Astrocyte (in vitro differentiated cells and primary cell): Measurements from ENCODE around the gene CACNB1. TPM values are rescaled to one million over a fixed set of nuclear protein-coding genes. Genes with fewer than 3 reads are reported as not detected.

ENCODE experiments used
- DNase-seq: peaks from one replicate; pipeline ENCODE4 v3.0.0-alpha.2; 2010; ENCODE audit warnings: low read depth
- FAIRE-seq: peaks from 2 replicates; lab custom pipeline; 2011; peaks lifted over from hg19 to GRCh38; lab: Jason Lieb, UNC
- H2AFZ ChIP-seq: 2 replicates; pipeline ENCODE4 v1.6.0; 2012; ENCODE audit warnings: low read depth, low read length, inconsistent platforms
- H3K27ac ChIP-seq: 2 replicates; pipeline ENCODE4 v1.5.1; 2011; ENCODE audit warnings: low read depth, low read length, inconsistent platforms
- H3K27me3 ChIP-seq: 2 replicates; pipeline ENCODE4 v1.6.0; 2011; ENCODE audit warnings: low read length, inconsistent platforms; ENCODE audit not compliant: insufficient read depth
- H3K36me3 ChIP-seq: 2 replicates; pipeline ENCODE4 v1.5.1; 2011; ENCODE audit warnings: low read length, inconsistent platforms; ENCODE audit not compliant: insufficient read depth
- H3K4me1 ChIP-seq: 2 replicates; pipeline ENCODE4 v1.5.1; 2011; ENCODE audit warnings: low read length, inconsistent platforms; ENCODE audit not compliant: insufficient read depth
- H3K4me2 ChIP-seq: 2 replicates; pipeline ENCODE4 v1.6.0; 2012; ENCODE audit warnings: low read length, inconsistent platforms
- H3K4me3 ChIP-seq: 2 replicates; pipeline ENCODE4 v1.5.1; 2011; ENCODE audit warnings: low read depth, mild to moderate bottlenecking, low read length, inconsistent platforms; ENCODE audit not compliant: insufficient read depth
- H3K79me2 ChIP-seq: 2 replicates; pipeline ENCODE4 v1.6.0; 2012; ENCODE audit warnings: mild to moderate bottlenecking, low read length, inconsistent platforms; ENCODE audit not compliant: insufficient read depth
- H3K9ac ChIP-seq: 2 replicates; pipeline ENCODE4 v1.6.0; 2012; ENCODE audit warnings: mild to moderate bottlenecking, low read length, inconsistent platforms
- H3K9me3 ChIP-seq: 2 replicates; pipeline ENCODE4 v1.5.1; 2012; ENCODE audit warnings: low read depth, mild to moderate bottlenecking, low read length, inconsistent platforms; ENCODE audit not compliant: insufficient read depth
- H4K20me1 ChIP-seq: 2 replicates; pipeline ENCODE4 v1.6.0; 2012; ENCODE audit warnings: low read length, inconsistent platforms; ENCODE audit not compliant: insufficient read depth
- H3K27ac Mint-ChIP-seq: one replicate; pipeline ENCODE4 v1.8.0; 2021; ENCODE audit warnings: mild to moderate bottlenecking, mixed read lengths; ENCODE audit not compliant: unreplicated experiment
- H3K27me3 Mint-ChIP-seq: one replicate; pipeline ENCODE4 v1.8.0; 2021; ENCODE audit warnings: low read depth, mixed read lengths; ENCODE audit not compliant: unreplicated experiment
- H3K36me3 Mint-ChIP-seq: one replicate; pipeline ENCODE4 v1.8.0; 2021; ENCODE audit warnings: low read depth, mixed read lengths; ENCODE audit not compliant: unreplicated experiment
- H3K4me1 Mint-ChIP-seq: one replicate; pipeline ENCODE4 v1.8.0; 2021; ENCODE audit warnings: low read depth, mixed read lengths; ENCODE audit not compliant: unreplicated experiment
- H3K4me3 Mint-ChIP-seq: one replicate; pipeline ENCODE4 v1.8.0; 2021; ENCODE audit warnings: mild to moderate bottlenecking, moderate library complexity, mixed read lengths; ENCODE audit not compliant: unreplicated experiment
- H3K9me3 Mint-ChIP-seq: one replicate; pipeline ENCODE4 v1.8.0; 2021; ENCODE audit warnings: mild to moderate bottlenecking, mixed read lengths; ENCODE audit not compliant: unreplicated experiment
- CTCF ChIP-seq: IDR thresholded peaks from 2 replicates; pipeline ENCODE4 v1.5.1; 2011; ENCODE audit warnings: low read depth, mild to moderate bottlenecking, inconsistent platforms, low read length, moderate library complexity; ENCODE audit not compliant: insufficient read depth
- EZH2 ChIP-seq: IDR thresholded peaks from 2 replicates; pipeline ENCODE4 v1.6.1; 2012; ENCODE audit warnings: mild to moderate bottlenecking, low read length, inconsistent platforms; ENCODE audit not compliant: insufficient read depth
- total RNA-seq: library from RNA; stranded (reverse); gene quantifications from 2 replicates; pipeline ENCODE4 v1.2.1, GENCODE V29; 2021

The CACNB1 gene
- total RNA-seq, 1 donor from 2014 or later: 16.6 TPM

DNA sequence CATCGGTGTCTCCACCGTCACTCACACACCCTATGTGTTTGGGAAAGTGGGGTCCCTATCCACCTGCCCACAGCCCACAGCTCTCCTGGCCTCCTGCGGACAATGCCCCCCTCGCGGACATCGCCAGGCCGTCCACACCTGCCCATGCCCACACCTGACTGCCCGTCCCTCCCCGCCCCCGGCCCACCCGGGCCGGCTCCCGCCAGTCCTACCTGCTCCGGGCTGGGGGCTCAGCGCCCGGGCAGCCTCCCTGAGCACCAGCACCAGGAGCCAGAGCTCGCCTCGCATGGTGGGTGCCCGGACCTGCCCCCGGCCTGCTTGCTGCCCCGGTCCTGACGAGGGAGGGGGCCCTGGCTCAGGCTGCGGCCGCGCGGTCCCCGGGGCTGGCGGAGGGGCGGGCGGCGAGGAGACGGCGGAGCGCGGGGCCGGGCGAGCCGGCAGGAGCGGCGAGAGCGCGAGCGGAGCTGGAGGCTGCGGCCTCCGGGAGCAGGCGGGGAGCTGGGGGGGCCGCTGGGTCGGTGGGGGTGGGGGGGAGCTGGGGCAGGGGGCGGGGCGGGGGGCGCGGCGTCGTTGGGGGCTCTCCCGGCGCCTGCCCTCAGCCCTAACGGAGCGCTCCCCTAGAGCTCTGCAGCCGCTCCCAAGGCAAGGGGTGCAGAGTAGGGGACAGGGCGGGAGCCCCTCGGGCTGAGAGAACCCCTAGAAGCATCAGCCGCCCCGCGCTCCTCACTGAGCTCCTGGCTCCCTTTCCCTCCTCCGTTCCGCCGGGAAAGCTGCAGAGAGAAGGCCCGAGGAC, 46.1 kb downstream of the CACNB1 start, which contains the start of gene PLXDC1:
PLXDC1 (minus strand) TSS at position 488 of the 793 bp plus-strand sequence; CDS start at position 288, 200 bp downstream.
- Mint-ChIP-seq H3K9me3 (no peaks in the 10 kb centered on the region), H3K27me3 (peaks cover 30% of the 10 kb centered on the region), H3K36me3 (no peaks in the 10 kb centered on the region), H3K4me3 (peak within 1 kb of the TSS; percentile 94), H3K27ac (peak within 1 kb of the TSS; percentile 82), H3K4me1 (peaks cover 14% of the 10 kb centered on the region)
- Histone ChIP-seq H3K79me2 (no peaks in the 10 kb centered on the region), H3K4me3 (peak within 1 kb of the TSS; percentile 61), H3K27ac (no peak within 1 kb of the TSS), H4K20me1 (no peaks in the 10 kb centered on the region), H3K4me1 (peaks cover 14% of the 10 kb centered on the region), H2AFZ (peak within 1 kb of the TSS; percentile 41), H3K9ac (peak within 1 kb of the TSS; percentile 2), H3K9me3 (no peaks in the 10 kb centered on the region), H3K4me2 (peak within 1 kb of the TSS; percentile 96), H3K36me3 (no peaks in the 10 kb centered on the region), H3K27me3 (peaks cover 21% of the 10 kb centered on the region)
- DNase-seq (no peak), FAIRE-seq (no peak)
- TF ChIP-seq CTCF (no peak), EZH2 (peak; percentile 89)

- peaks cover 29% of the 10 kb centered on the region for H3K27me3 Mint-ChIP-seq
- Histone ChIP-seq H3K9ac (no peak overlapping the region), H3K4me2 (peak overlapping the region; percentile 73), H3K4me3 (no peak overlapping the region), H4K20me1 (no peaks in the 10 kb centered on the region), H3K36me3 (no peaks in the 10 kb centered on the region), H3K4me1 (peaks cover 14% of the 10 kb centered on the region), H3K79me2 (no peaks in the 10 kb centered on the region), H3K27ac (no peak overlapping the region), H3K9me3 (no peaks in the 10 kb centered on the region), H3K27me3 (peaks cover 21% of the 10 kb centered on the region), H2AFZ (no peak overlapping the region)
- H3K36me3 Mint-ChIP-seq: no peaks in the 10 kb centered on the region
- peaks cover 14% of the 10 kb centered on the region for H3K4me1 Mint-ChIP-seq
- no peak for DNase-seq
- H3K27ac Mint-ChIP-seq: no peak overlapping the region
- no peaks in the 10 kb centered on the region for H3K9me3 Mint-ChIP-seq
- FAIRE-seq: no peak
- TF ChIP-seq EZH2: no peak
- no peak for TF ChIP-seq CTCF
- peak overlapping the region; percentile 81 for H3K4me3 Mint-ChIP-seq
Measured at GRCh38 chr17:39150795-39151149, 46.7 kb downstream of the CACNB1 start.

- H3K9me3 ChIP-seq: no peaks in the 10 kb centered on the region
- Mint-ChIP-seq H3K4me1 (peaks cover 14% of the 10 kb centered on the region), H3K4me3 (peak overlapping the region; percentile 75), H3K36me3 (no peaks in the 10 kb centered on the region), H3K27me3 (peaks cover 29% of the 10 kb centered on the region), H3K27ac (no peak overlapping the region), H3K9me3 (no peaks in the 10 kb centered on the region)
- H3K36me3 ChIP-seq: no peaks in the 10 kb centered on the region
- no peak for TF ChIP-seq CTCF
- no peak for TF ChIP-seq EZH2
- H3K4me1 ChIP-seq: peaks cover 14% of the 10 kb centered on the region
- H2AFZ ChIP-seq: no peak overlapping the region
- H3K27ac ChIP-seq: no peak overlapping the region
- FAIRE-seq (no peak), DNase-seq (no peak)
- H3K4me2 ChIP-seq: no peak overlapping the region
- H4K20me1 ChIP-seq: no peaks in the 10 kb centered on the region
- no peak overlapping the region for H3K4me3 ChIP-seq
- H3K79me2 ChIP-seq: no peaks in the 10 kb centered on the region
- peaks cover 21% of the 10 kb centered on the region for H3K27me3 ChIP-seq
- no peak overlapping the region for H3K9ac ChIP-seq
Measured at GRCh38 chr17:39150104-39150634, 47.3 kb downstream of the CACNB1 start.
